CD14-positive monocyte (primary cell): ENCODE measurements around the gene MARCHF7. TPM values are rescaled to one million over a fixed set of nuclear protein-coding genes. Genes with fewer than 3 reads are reported as not detected.

ENCODE experiments used
- DNase-seq, 3 donors: peaks; one replicate each; pipeline ENCODE4 v3.0.0-alpha.2; 2011 to 2022
- H2AFZ ChIP-seq: 2 replicates; pipeline ENCODE4 v1.6.0; 2012; ENCODE audit warnings: mild to moderate bottlenecking, low read depth, low read length, inconsistent platforms; ENCODE audit not compliant: insufficient read depth, poor library complexity, severe bottlenecking
- H3K27ac ChIP-seq, 2 donors: 1 replicate in 1 of 2; 2 replicates in 1 of 2; pipeline ENCODE4 v1.5.1; 2012 to 2013; ENCODE audit warnings: low read length in 2 of 2, control low read depth in 1 of 2, inconsistent platforms in 1 of 2, low read depth in 1 of 2, mild to moderate bottlenecking in 1 of 2
- H3K27me3 ChIP-seq, 2 donors: one replicate each; pipeline versions ENCODE4 v1.6.0 to v1.6.1; 2011 to 2013; ENCODE audit warnings: low read length in 2 of 2; ENCODE audit not compliant: control insufficient read depth in 2 of 2, insufficient read depth in 2 of 2
- H3K36me3 ChIP-seq, 2 donors: replicated peaks in 1 of 2; 1 replicate in 1 of 2; 2 replicates in 1 of 2; pipeline versions ENCODE4 v1.5.1 to v1.6.1; 2012 to 2013; ENCODE audit warnings: low read length in 2 of 2, control low read depth in 1 of 2, inconsistent platforms in 1 of 2, mild to moderate bottlenecking in 1 of 2; ENCODE audit not compliant: insufficient read depth in 2 of 2, control insufficient read depth in 1 of 2
- H3K4me1 ChIP-seq, 2 donors: 1 replicate in 1 of 2; 2 replicates in 1 of 2; pipeline versions ENCODE4 v1.5.1 to v1.6.1; 2012 to 2013; ENCODE audit warnings: low read length in 2 of 2, control low read depth in 1 of 2, inconsistent platforms in 1 of 2, mild to moderate bottlenecking in 1 of 2, moderate library complexity in 1 of 2; ENCODE audit not compliant: insufficient read depth in 2 of 2, control insufficient read depth in 1 of 2
- H3K4me2 ChIP-seq: replicated peaks from 2 replicates; pipeline ENCODE3; 2012; ENCODE audit warnings: low read length, moderate library complexity, mild to moderate bottlenecking; ENCODE audit not compliant: poor library complexity, severe bottlenecking; ENCODE audit errors: extremely low read depth
- H3K4me3 ChIP-seq, 3 experiments: fragments of 200-600 bp in 1 of 3; sonication (generic) in 1 of 3; replicated peaks in 1 of 3; 1 replicate in 2 of 3; 2 replicates in 1 of 3; pipeline ENCODE4 v1.5.1; 2011 to 2013; ENCODE audit warnings: low read length in 3 of 3, mild to moderate bottlenecking in 3 of 3, control low read depth in 2 of 3, low read depth in 2 of 3, inconsistent platforms in 1 of 3, moderate library complexity in 1 of 3
- H3K79me2 ChIP-seq: 2 replicates; pipeline ENCODE4 v1.6.0; 2012; ENCODE audit warnings: mild to moderate bottlenecking, control low read depth, inconsistent platforms, low read length, moderate library complexity; ENCODE audit not compliant: insufficient read depth
- H3K9ac ChIP-seq: 2 replicates; pipeline ENCODE4 v1.6.0; 2017; ENCODE audit warnings: low read length, mild to moderate bottlenecking; ENCODE audit not compliant: insufficient read depth, poor library complexity, severe bottlenecking
- H3K9me3 ChIP-seq, 2 donors: replicated peaks in 1 of 2; 1 replicate in 1 of 2; 2 replicates in 1 of 2; pipeline versions ENCODE4 v1.5.1 to v1.6.1; 2012 to 2013; ENCODE audit warnings: low read length in 2 of 2, control low read depth in 1 of 2; ENCODE audit not compliant: control insufficient read depth in 1 of 2, insufficient read depth in 1 of 2
- H4K20me1 ChIP-seq: 2 replicates; pipeline ENCODE4 v1.6.0; 2012; ENCODE audit warnings: mild to moderate bottlenecking, low read length, control low read depth, moderate library complexity; ENCODE audit not compliant: insufficient read depth
- H3K27ac Mint-ChIP-seq, 7 donors: one replicate each; pipeline ENCODE4 v1.8.0; 2020; ENCODE audit warnings: mild to moderate bottlenecking in 7 of 7, mixed read lengths in 7 of 7, moderate library complexity in 6 of 7, inconsistent platforms in 2 of 7
- H3K27me3 Mint-ChIP-seq, 3 donors: one replicate each; pipeline ENCODE4 v1.8.0; 2021 to 2022; ENCODE audit warnings: low read depth in 3 of 3, mild to moderate bottlenecking in 3 of 3, mixed read lengths in 3 of 3, moderate library complexity in 3 of 3, inconsistent platforms in 1 of 3
- H3K36me3 Mint-ChIP-seq, 2 donors: one replicate each; pipeline ENCODE4 v1.8.0; 2020; ENCODE audit warnings: mixed read lengths in 2 of 2, inconsistent platforms in 1 of 2, mild to moderate bottlenecking in 1 of 2
- H3K4me1 Mint-ChIP-seq: one replicate; pipeline ENCODE4 v1.8.0; 2020; ENCODE audit warnings: mild to moderate bottlenecking, mixed read lengths
- H3K4me3 Mint-ChIP-seq, 2 donors: one replicate each; pipeline ENCODE4 v1.8.0; 2020; ENCODE audit warnings: mild to moderate bottlenecking in 2 of 2, mixed read lengths in 2 of 2, moderate library complexity in 1 of 2
- H3K9me3 Mint-ChIP-seq, 7 donors: one replicate each; pipeline ENCODE4 v1.8.0; 2020 to 2022; ENCODE audit warnings: mixed read lengths in 7 of 7, mild to moderate bottlenecking in 6 of 7, moderate library complexity in 6 of 7, inconsistent platforms in 2 of 7
- CTCF ChIP-seq: fragments of 200-600 bp; IDR thresholded peaks from one replicate; pipeline ENCODE4 v1.8.0; 2022; ENCODE audit warnings: antibody characterized with exemption, mild to moderate bottlenecking
- WGBS: methylation state at CpG from one replicate; pipeline ENCODE4 v1.1.5; 2013; ENCODE audit warnings: missing lambda C conversion rate; ENCODE audit not compliant: insufficient coverage; 5-methylcytosine and 5-hydroxymethylcytosine counted together
- intact Hi-C, 2 donors: fragments of 100-400 bp; cut with micrococcal nuclease; formaldehyde crosslinking; loops; one replicate each; pipeline versions ENCODE4 v1.15.0 to v1.15.1; 2023
- polyA plus RNA-seq, 3 donors: library from polyadenylated mRNA; depleted of rRNA in 1 of 3; unstranded in 2 of 3; stranded (reverse) in 1 of 3; fragments of 300-500 nt in 2 of 3; fragments of >200 nt in 1 of 3; fragmentation: Illumina TruSeq in 2 of 3; gene quantifications; 1 replicate in 2 of 3; 2 replicates in 1 of 3; pipeline ENCODE4 v1.2.3, GENCODE V29; 2012 to 2021

The MARCHF7 gene
- polyA plus RNA-seq, 3 donors, result 46.7 to 124 (median 102) TPM

DNA sequence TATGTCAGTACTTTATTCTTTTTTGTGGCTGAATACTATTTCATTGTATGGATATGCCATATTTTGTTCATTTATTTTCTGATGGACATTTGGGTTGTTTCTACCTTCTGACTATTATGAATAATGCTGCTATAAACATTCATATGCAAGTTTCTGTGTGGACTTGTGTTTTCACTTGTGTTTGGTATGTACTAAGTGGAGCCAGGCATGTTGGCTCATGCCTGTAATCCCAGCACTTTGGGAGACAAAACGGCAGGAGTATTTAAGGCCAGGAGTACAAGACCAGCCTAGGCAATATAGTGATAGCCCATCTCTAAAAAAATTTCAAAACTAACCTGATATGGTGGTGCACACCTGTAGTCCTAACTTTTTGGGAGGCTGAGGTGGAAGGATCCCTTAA is 23.3 kb downstream of the MARCHF7 start:
- DNase-seq, result no peak
- peaks cover 36 to 96% of the 10 kb centered on the region in 2 donors for H3K36me3 ChIP-seq
- H2AFZ ChIP-seq, result no peak overlapping the region
- H3K27ac ChIP-seq, result peak overlapping the region in 1 of 2 donors; percentile 22
- no peak overlapping the region for H3K4me2 ChIP-seq
- Mint-ChIP-seq H3K4me3 (no peak overlapping the region), H3K36me3 (peaks cover 56 to 75% of the 10 kb centered on the region in 2 donors), H3K27ac (peak overlapping the region in 2 of 7 donors; percentile 41 to 47), H3K27me3 (no peaks in the 10 kb centered on the region), H3K4me1 (peaks cover 14% of the 10 kb centered on the region), H3K9me3 (peaks cover 0 to 3% (median 0%) of the 10 kb centered on the region in 7 donors)
- H3K79me2 ChIP-seq, result peaks cover 100% of the 10 kb centered on the region
- intact Hi-C loops, result no loop called here
- no peak overlapping the region for H3K9ac ChIP-seq
- H4K20me1 ChIP-seq, result peaks cover 99% of the 10 kb centered on the region
- no peaks in the 10 kb centered on the region for H3K9me3 ChIP-seq
- no peaks in the 10 kb centered on the region for H3K27me3 ChIP-seq
- TF ChIP-seq CTCF, result no peak
- H3K4me1 ChIP-seq, result no peaks in the 10 kb centered on the region
- WGBS, result no CpG with 5 or more reads among the region's 1 CpG
- no peak overlapping the region for H3K4me3 ChIP-seq

DNA sequence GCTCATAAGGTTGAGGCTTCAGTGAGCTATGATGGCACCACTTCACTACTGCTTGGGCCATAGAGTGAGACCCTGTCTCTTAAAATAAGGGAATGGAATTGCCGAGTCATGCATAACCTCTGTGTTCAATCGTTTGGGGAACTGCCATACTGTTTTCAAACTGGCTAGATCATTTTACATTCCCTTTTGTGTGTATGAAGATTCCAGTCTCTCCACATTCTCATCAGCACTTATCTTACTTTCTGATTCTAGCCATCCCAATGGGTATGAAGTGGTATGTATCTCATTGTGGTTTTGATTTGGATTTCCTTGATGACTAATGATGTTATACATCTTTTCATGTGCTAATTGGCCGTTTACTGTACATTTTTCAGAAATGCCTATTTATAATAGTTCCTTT is 23.7 kb downstream of the MARCHF7 start:
- Histone ChIP-seq H4K20me1 (peaks cover 99% of the 10 kb centered on the region), H3K9me3 (no peaks in the 10 kb centered on the region), H3K4me3 (no peak overlapping the region), H3K36me3 (peaks cover 32 to 94% of the 10 kb centered on the region in 2 donors), H3K27me3 (no peaks in the 10 kb centered on the region), H3K79me2 (peaks cover 100% of the 10 kb centered on the region), H3K4me1 (no peaks in the 10 kb centered on the region), H2AFZ (no peak overlapping the region), H3K4me2 (no peak overlapping the region), H3K9ac (no peak overlapping the region), H3K27ac (peak overlapping the region in 1 of 2 donors; percentile 22)
- DNase-seq, result no peak
- Mint-ChIP-seq H3K27ac (peak overlapping the region in 2 of 7 donors; percentile 15 to 47), H3K36me3 (peaks cover 53 to 72% of the 10 kb centered on the region in 2 donors), H3K9me3 (peaks cover 0 to 3% (median 0%) of the 10 kb centered on the region in 7 donors), H3K27me3 (no peaks in the 10 kb centered on the region), H3K4me3 (no peak overlapping the region), H3K4me1 (peaks cover 11% of the 10 kb centered on the region)
- no CpG with 5 or more reads among the region's 3 CpGs for WGBS
- TF ChIP-seq CTCF, result no peak
- intact Hi-C loops, result no loop called here
